ENCODE data around the gene PLAU.

DNA sequence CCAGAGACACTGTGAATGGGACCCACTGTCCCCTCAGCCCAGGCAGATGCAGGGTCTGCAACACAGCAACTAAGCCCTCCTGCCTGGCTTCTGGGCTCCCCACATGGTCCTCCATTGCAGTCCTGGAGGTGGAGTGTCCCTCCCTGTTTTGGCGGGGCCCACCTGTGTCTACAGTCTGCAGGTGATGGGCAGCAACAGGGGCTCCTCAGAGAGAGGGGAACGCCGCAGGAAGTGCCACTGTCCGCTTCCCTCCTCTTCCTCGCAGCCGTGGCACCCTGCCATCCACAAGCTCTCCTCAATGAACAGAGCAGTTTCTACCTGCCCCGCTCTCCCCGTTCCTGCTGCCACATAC, 45.8 kb upstream of the PLAU start:
- TF ChIP-seq, protein P1, sequence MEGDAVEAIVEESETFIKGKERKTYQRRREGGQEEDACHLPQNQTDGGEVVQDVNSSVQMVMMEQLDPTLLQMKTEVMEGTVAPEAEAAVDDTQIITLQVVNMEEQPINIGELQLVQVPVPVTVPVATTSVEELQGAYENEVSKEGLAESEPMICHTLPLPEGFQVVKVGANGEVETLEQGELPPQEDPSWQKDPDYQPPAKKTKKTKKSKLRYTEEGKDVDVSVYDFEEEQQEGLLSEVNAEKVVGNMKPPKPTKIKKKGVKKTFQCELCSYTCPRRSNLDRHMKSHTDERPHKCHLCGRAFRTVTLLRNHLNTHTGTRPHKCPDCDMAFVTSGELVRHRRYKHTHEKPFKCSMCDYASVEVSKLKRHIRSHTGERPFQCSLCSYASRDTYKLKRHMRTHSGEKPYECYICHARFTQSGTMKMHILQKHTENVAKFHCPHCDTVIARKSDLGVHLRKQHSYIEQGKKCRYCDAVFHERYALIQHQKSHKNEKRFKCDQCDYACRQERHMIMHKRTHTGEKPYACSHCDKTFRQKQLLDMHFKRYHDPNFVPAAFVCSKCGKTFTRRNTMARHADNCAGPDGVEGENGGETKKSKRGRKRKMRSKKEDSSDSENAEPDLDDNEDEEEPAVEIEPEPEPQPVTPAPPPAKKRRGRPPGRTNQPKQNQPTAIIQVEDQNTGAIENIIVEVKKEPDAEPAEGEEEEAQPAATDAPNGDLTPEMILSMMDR (IDR thresholded peaks at IDR 0.05) = no peak
- TF ChIP-seq EP300 (IDR thresholded peaks at IDR 0.05) = no peak
- TF ChIP-seq POLR2AphosphoS5 (IDR thresholded peaks at IDR 0.05) = no peak

All from stomach (tissue), 4 donors.